GM19351 (cell line): Measurements from ENCODE around the gene IL36RN.
"Not testable (repeated sequence)": the region's sequence is repeated elsewhere in the genome, so short reads cannot be mapped to it uniquely, and the experiment has no call there.

Source experiments
- ATAC-seq: cut with Tn5 transposase; IDR thresholded peaks from one replicate; pipeline ENCODE4 v1.9.1; 2021; ENCODE audit warnings: mild to moderate bottlenecking, moderate library complexity; ENCODE audit not compliant: unreplicated experiment

Gene IL36RN

GRCh38 chr2:113096842-113097618 is 38.0 kb downstream of the IL36RN start:
- not testable (repeated sequence) for ATAC-seq

GRCh38 chr2:113098041-113098440 is 39.0 kb downstream of the IL36RN start:
- no peak for ATAC-seq

- no peak for ATAC-seq
These were observed 39.5 kb downstream of the IL36RN start for GRCh38 chr2:113098532-113098931.

- no peak for ATAC-seq
These were observed 43.1 kb downstream of the IL36RN start for GRCh38 chr2:113102133-113102532.

- ATAC-seq, result no peak
These were observed 44.3 kb downstream of the IL36RN start for GRCh38 chr2:113103277-113103676.

GRCh38 chr2:113104054-113104611 is 45.1 kb downstream of the IL36RN start:
- no peak for ATAC-seq

- no peak for ATAC-seq
These were observed 46.2 kb downstream of the IL36RN start for GRCh38 chr2:113105047-113105785.

GRCh38 chr2:113111121-113111520 is 52.1 kb downstream of the IL36RN start:
- no peak for ATAC-seq

- no peak for ATAC-seq
These were observed 52.9 kb downstream of the IL36RN start for GRCh38 chr2:113111823-113112287.

GRCh38 chr2:113112441-113112840 is 53.4 kb downstream of the IL36RN start:
- ATAC-seq, result no peak

GRCh38 chr2:113112871-113113270 is 53.9 kb downstream of the IL36RN start:
- no peak for ATAC-seq

- ATAC-seq, result no peak
These were observed 54.8 kb downstream of the IL36RN start for GRCh38 chr2:113113807-113114206.
